IMR-90 (cell line): ENCODE results near the gene HIVEP1.

Source experiments
- CEBPB ChIP-seq: IDR thresholded peaks from 2 replicates; pipeline ENCODE4 v1.6.1; 2012; ENCODE audit warnings: low read depth, low read length, improper control_type of control experiment
- CTCF ChIP-seq: conservative IDR thresholded peaks from 2 replicates; pipeline ENCODE4 v1.5.1; 2012; ENCODE audit warnings: mild to moderate bottlenecking, low read depth, low read length, improper control_type of control experiment
- MXI1 ChIP-seq: IDR thresholded peaks from 2 replicates; pipeline ENCODE4 v1.6.1; 2012; ENCODE audit warnings: low read depth, mild to moderate bottlenecking, low read length, moderate library complexity, borderline replicate concordance
- NFE2L2 ChIP-seq: fragments of 150-350 bp; IDR thresholded peaks from 2 replicates; pipeline ENCODE4 v1.6.1; 2016; ENCODE audit warnings: low read depth, mild to moderate bottlenecking, low read length
- POLR2A ChIP-seq: IDR thresholded peaks from 2 replicates; pipeline ENCODE4 v1.6.1; 2012; ENCODE audit warnings: mild to moderate bottlenecking, low read depth, low read length
- RCOR1 ChIP-seq: IDR thresholded peaks from 2 replicates; pipeline ENCODE4 v1.6.1; 2012; ENCODE audit warnings: mild to moderate bottlenecking, low read length, improper control_type of control experiment; ENCODE audit not compliant: insufficient replicate concordance
- SMC3 ChIP-seq: fragments of 150-350 bp; IDR thresholded peaks from 2 replicates; pipeline ENCODE4 v1.6.1; 2016; ENCODE audit warnings: low read depth, mild to moderate bottlenecking, antibody characterized with exemption, low read length, moderate library complexity

DNA sequence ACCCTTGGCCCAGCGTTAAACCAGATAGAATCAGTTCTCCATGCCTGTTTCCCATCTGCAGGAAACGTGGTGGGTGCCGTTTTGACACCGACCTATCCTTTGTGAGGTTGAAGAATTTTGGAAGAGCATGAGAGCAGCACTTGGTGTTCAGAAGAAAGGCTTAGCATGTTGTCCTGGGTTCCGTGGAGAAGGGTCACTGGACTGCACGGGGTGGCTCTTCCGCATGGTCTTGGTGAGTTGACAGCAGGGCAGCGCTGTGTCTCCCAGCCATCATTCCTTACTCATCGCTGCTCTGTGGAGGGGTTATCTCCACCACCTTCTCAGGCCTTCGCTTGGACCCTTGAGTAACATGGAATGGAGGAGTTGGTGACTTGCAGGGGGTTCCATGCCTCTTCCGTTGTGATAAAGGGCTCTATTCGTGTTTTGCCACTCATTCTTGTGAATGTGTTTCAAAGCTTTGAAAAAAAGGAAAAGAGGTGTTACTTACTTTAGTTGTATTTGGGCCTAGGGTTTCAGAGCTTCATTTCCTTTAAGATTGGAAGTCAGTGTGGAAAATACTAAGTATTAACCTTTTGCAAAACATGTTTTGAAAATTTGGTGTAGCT, 8.2 kb downstream of the HIVEP1 start:
- no peak for TF ChIP-seq CTCF
- no peak for TF ChIP-seq RCOR1
- no peak for TF ChIP-seq POLR2A
- no peak for TF ChIP-seq NFE2L2
- TF ChIP-seq MXI1, result no peak
- no peak for TF ChIP-seq CEBPB
- TF ChIP-seq SMC3, result no peak
